ENCODE data around the gene SH3PXD2A. TPM values are rescaled to one million over a fixed set of nuclear protein-coding genes. Genes with fewer than 3 reads are reported as not detected.
A peak's percentile ranks its signal among the peaks of the same experiment; 100 is the strongest.

Gene SH3PXD2A
- total and polyA plus RNA-seq, 2 of the 4 experiments (the other 2 are of a cell fraction): 6.3 to 23.0 TPM

- TF ChIP-seq RFX5 (IDR thresholded peaks at IDR 0.05; ENCODE audit: low read depth, low read length): no peak
Observed at GRCh38 chr10:103617602-103618385, 237.6 kb downstream of the SH3PXD2A start (continued).

- Histone ChIP-seq H3K23ac (ENCODE audit: low read depth, low read length) (no peak overlapping the region), H4K91ac (ENCODE audit: insufficient read depth, low read depth, low read length) (no peak overlapping the region), H3K27me3 (ENCODE audit: control insufficient read depth, insufficient read depth, low read length) (no peaks in the 10 kb centered on the region), H2BK5ac (ENCODE audit: low read depth, low read length, poor library complexity, severe bottlenecking) (no peak overlapping the region), H3K56ac (ENCODE audit: extremely low read depth, insufficient read depth, low read length) (no peak overlapping the region), H4K20me1 (ENCODE audit: insufficient read depth, low read length) (no peaks in the 10 kb centered on the region), H2BK120ac (ENCODE audit: low read depth, low read length) (no peak overlapping the region), H3K36me3 (ENCODE audit: control insufficient read depth, insufficient read depth, low read length) (peaks cover 62% of the 10 kb centered on the region), H3K4me1 (ENCODE audit: control insufficient read depth, insufficient read depth, low read length) (peaks cover 25% of the 10 kb centered on the region), H3K27ac (ENCODE audit: insufficient read depth, low read length) (no peak overlapping the region), H3K18ac (ENCODE audit: low read depth, low read length) (no peak overlapping the region), H3K9ac (ENCODE audit: low read depth, low read length) (no peak overlapping the region), H2BK15ac (ENCODE audit: low read depth, low read length) (no peak overlapping the region), H3K4me2 (ENCODE audit: low read depth, low read length) (no peak overlapping the region), H2AFZ (replicated peaks; ENCODE audit: low read length, poor library complexity) (no peak overlapping the region), H3K4me3 (ENCODE audit: insufficient read depth, low read depth, low read length) (no peak overlapping the region), H3K4ac (ENCODE audit: low read depth, low read length) (no peak overlapping the region), H4K8ac (ENCODE audit: low read depth in 2 of 2, low read length in 2 of 2) (no peak overlapping the region), H3K9me1 (ENCODE audit: insufficient read depth, low read length) (peaks cover 27% of the 10 kb centered on the region), H4K5ac (ENCODE audit: low read depth, low read length) (no peak overlapping the region), H2AK9ac (replicated peaks; ENCODE audit: low read depth, low read length, poor library complexity) (peak overlapping the region; percentile 78), H2BK20ac (ENCODE audit: low read depth, low read length) (no peak overlapping the region), H3K9me3 (ENCODE audit: control insufficient read depth, insufficient read depth, low read length) (no peaks in the 10 kb centered on the region), H2AK5ac (ENCODE audit: low read depth, low read length) (no peak overlapping the region), H3K79me1 (ENCODE audit: low read depth in 1 of 2, low read length in 2 of 2) (peaks cover 0 to 38% of the 10 kb centered on the region in 2 experiments; a peak in 2 of 4 replicates), H3K14ac (replicated peaks; ENCODE audit: low read depth, low read length) (no peak overlapping the region)
- peak; percentile 46 for ATAC-seq (ENCODE audit: low read depth)
- in situ Hi-C loops (cut with MboI; ENCODE audit: low sequenced_read_pairs): no loop called here
- 67% methylated on average over 12 of the region's 20 CpGs; no CpG with 5 or more reads in 1 of the 2 experiments for WGBS, 2 experiments (ENCODE audit: extremely low coverage in 2 of 2, insufficient read length in 1 of 2)
- TF ChIP-seq MAFK (IDR thresholded peaks at IDR 0.05; ENCODE audit: low read depth, low read length): no peak
- no peak for TF ChIP-seq NFE2L2 (IDR thresholded peaks at IDR 0.05; ENCODE audit: low read depth, low read length)
- TF ChIP-seq MXI1 (IDR thresholded peaks at IDR 0.05; ENCODE audit: borderline replicate concordance, low read depth, low read length): no peak
- peak; percentile 87 for TF ChIP-seq CEBPB (IDR thresholded peaks at IDR 0.05; ENCODE audit: low read depth, low read length)
- dilution Hi-C loops (cut with HindIII; ENCODE audit: low sequenced_read_pairs, unreplicated experiment): loop anchor here (10.0 kb wide), 1 partner anchor 58 kb away; no protein-coding TSS in a partner anchor
- POLR2A ChIA-PET (ENCODE audit: unreplicated experiment): no interaction called here
- peak; percentile 80 for DNase-seq
- intact Hi-C loops (cut with micrococcal nuclease): loop anchor here (5.0 kb wide), 1 partner anchor 60 kb away; no protein-coding TSS in a partner anchor
- CTCF ChIA-PET: no interaction called here
- BruUV-seq (replicated peaks): no TSS peak
Observed at GRCh38 chr10:103616705-103617601, 238.4 kb downstream of the SH3PXD2A start.
